K562 (cell line): ENCODE results near the gene SPTBN4. TPM values are rescaled to one million over a fixed set of nuclear protein-coding genes. Genes with fewer than 3 reads are reported as not detected.

Source experiments
- ETV1 ChIP-seq: fragments of 450-650 bp; conservative IDR thresholded peaks from 2 replicates; pipeline ENCODE4 v1.6.1; 2016; ENCODE audit warnings: missing genetic modification characterization, control low read depth, low read depth, missing compliant biosample characterization
- EWSR1 ChIP-seq: fragments of 450-650 bp; IDR thresholded peaks from 2 replicates; pipeline ENCODE4 v1.6.1; 2018; ENCODE audit warnings: borderline replicate concordance, mild to moderate bottlenecking, low read depth, moderate library complexity; ENCODE audit not compliant: partially characterized antibody
- HNRNPH1 ChIP-seq: fragments of 200-400 bp; formaldehyde crosslinking; optimal IDR thresholded peaks from 2 replicates; pipeline ENCODE3; 2017; ENCODE audit warnings: low read depth, mild to moderate bottlenecking, low read length, moderate library complexity
- HNRNPLL ChIP-seq: fragments of 200-400 bp; formaldehyde crosslinking; IDR thresholded peaks from 2 replicates; pipeline ENCODE4 v1.6.1; 2017; ENCODE audit warnings: low read length, low read depth, mild to moderate bottlenecking; ENCODE audit not compliant: poor library complexity, severe bottlenecking
- MYC ChIP-seq, 2 experiments: fragments of 250-450 bp in 1 of 2; sonication (Bioruptor Pico) in 1 of 2; IDR thresholded peaks; 2 replicates each; pipeline versions ENCODE4 v1.5.1 to v1.6.1; 2012 to 2021; ENCODE audit warnings: low read depth in 2 of 2, borderline replicate concordance in 1 of 2, improper control_type of control experiment in 1 of 2, low read length in 1 of 2, mild to moderate bottlenecking in 1 of 2, moderate library complexity in 1 of 2
- NR2C1 ChIP-seq, 2 experiments: fragments of 450-650 bp; IDR thresholded peaks; 2 replicates each; pipeline ENCODE4 v1.6.1; 2017; ENCODE audit warnings: mild to moderate bottlenecking in 2 of 2, antibody characterized with exemption in 1 of 2, inconsistent platforms in 1 of 2, missing compliant biosample characterization in 1 of 2, missing genetic modification characterization in 1 of 2
- NR2F6 ChIP-seq: fragments of 450-650 bp; formaldehyde crosslinking; IDR thresholded peaks from 2 replicates; pipeline ENCODE4 v1.4.0; 2020; ENCODE audit warnings: mild to moderate bottlenecking
- RBFOX2 ChIP-seq: fragments of 200-400 bp; formaldehyde crosslinking; IDR thresholded peaks from 2 replicates; pipeline ENCODE4 v1.6.1; 2017; ENCODE audit warnings: low read depth, mild to moderate bottlenecking, low read length, moderate library complexity
- SMARCA4 ChIP-seq: fragments of 450-650 bp; IDR thresholded peaks from 2 replicates; pipeline ENCODE4 v1.6.1; 2016
- TAF1 ChIP-seq: IDR thresholded peaks from 2 replicates; pipeline ENCODE4 v1.6.1; 2011; ENCODE audit warnings: mild to moderate bottlenecking, low read length, moderate library complexity; ENCODE audit not compliant: insufficient read depth, control insufficient read depth, severe bottlenecking; ENCODE audit errors: extremely low read depth
- TCF7 ChIP-seq: sonication (generic); IDR thresholded peaks from 2 replicates; pipeline ENCODE4 v1.6.1; 2016; ENCODE audit warnings: antibody characterized with exemption, borderline replicate concordance
- TEAD1 ChIP-seq, 2 experiments: fragments of 450-650 bp in 1 of 2; sonication (generic) in 1 of 2; formaldehyde crosslinking; IDR thresholded peaks; 2 replicates each; pipeline versions ENCODE4 v1.4.0 to v1.8.0; 2020 to 2022; ENCODE audit warnings: mild to moderate bottlenecking in 2 of 2, missing genetic modification reagents in 1 of 2
- ZBTB17 ChIP-seq: fragments of 450-650 bp; formaldehyde crosslinking; IDR thresholded peaks from 2 replicates; pipeline ENCODE4 v1.4.0; 2020; ENCODE audit warnings: mild to moderate bottlenecking
- ZNF121 ChIP-seq: sonication (generic); formaldehyde crosslinking; conservative IDR thresholded peaks from 2 replicates; pipeline ENCODE4 v1.8.0; 2022; ENCODE audit warnings: missing genetic modification reagents
- ZNF165 ChIP-seq: fragments of 250-450 bp; sonication (Bioruptor Pico); IDR thresholded peaks from 2 replicates; pipeline ENCODE4 v1.4.0; 2020; ENCODE audit warnings: borderline replicate concordance
- ZNF507 ChIP-seq: conservative IDR thresholded peaks from 2 replicates; pipeline ENCODE4 v1.6.1; 2017; ENCODE audit warnings: missing genetic modification characterization, missing compliant biosample characterization
- ZNF644 ChIP-seq: fragments of 200-800 bp; sonication (Bioruptor generic); IDR thresholded peaks from 2 replicates; pipeline ENCODE4 v1.6.1; 2016; ENCODE audit warnings: low read depth, missing genetic modification characterization, missing compliant biosample characterization
- ZNF707 ChIP-seq: fragments of 250-450 bp; sonication (Bioruptor Pico); conservative IDR thresholded peaks from 2 replicates; pipeline ENCODE4 v1.8.0; 2022; ENCODE audit warnings: inconsistent platforms, mild to moderate bottlenecking, moderate library complexity
- polyA plus RNA-seq, 8 experiments: library from polyadenylated mRNA; depleted of rRNA in 4 of 8; stranded (reverse) in 5 of 8; unstranded in 3 of 8; fragments of >200 nt; fragmentation: Nextera tagmentation in 2 of 8; fragmentation: Illumina TruSeq in 1 of 8; extraction: Ambion mirVana in 2 of 8; extraction: Trizol in 1 of 8; gene quantifications; 2 replicates each; pipeline versions ENCODE4 v1.2.1 to v1.2.3, GENCODE V29; 2011 to 2014; ENCODE audit warnings: inconsistent platforms in 1 of 8, missing spikeins in 1 of 8
- total RNA-seq, 7 experiments: library from RNA; depleted of rRNA in 6 of 7; stranded (reverse); fragments of >200 nt in 6 of 7; fragmentation: Illumina TruSeq in 2 of 7; extraction: Trizol in 2 of 7; gene quantifications; 2 replicates each; pipeline versions ENCODE4 v1.2.1 to v1.2.3, GENCODE V29; 2011 to 2021; ENCODE audit warnings: low replicate concordance in 1 of 7
- TF ChIP-seq, protein P1 (sequence below): fragments of 250-450 bp; sonication (Bioruptor Pico); IDR thresholded peaks from 2 replicates; pipeline ENCODE4 v1.8.0; 2021; ENCODE audit warnings: mild to moderate bottlenecking, moderate library complexity
- TF ChIP-seq, protein P2 (sequence below), 2 experiments: fragments of 200-800 bp in 1 of 2; sonication (Bioruptor generic) in 1 of 2; sonication (generic) in 1 of 2; formaldehyde crosslinking in 1 of 2; IDR thresholded peaks in 1 of 2; conservative IDR thresholded peaks in 1 of 2; 2 replicates each; pipeline versions ENCODE4 v1.5.0 to v1.6.1; 2016 to 2020; ENCODE audit warnings: missing compliant biosample characterization in 1 of 2, missing genetic modification characterization in 1 of 2, missing genetic modification reagents in 1 of 2
- TF ChIP-seq, protein P3 (sequence below): sonication (generic); formaldehyde crosslinking; IDR thresholded peaks from 2 replicates; pipeline ENCODE4 v1.9.0; 2022; ENCODE audit warnings: mild to moderate bottlenecking, missing genetic modification reagents

SPTBN4 gene
- total and polyA plus RNA-seq, 9 of the 15 experiments (the other 6 are each of a cell fraction or from before 2014, with no cell fraction given) = 0.01 to 1.5 (median 0.86) TPM

DNA sequence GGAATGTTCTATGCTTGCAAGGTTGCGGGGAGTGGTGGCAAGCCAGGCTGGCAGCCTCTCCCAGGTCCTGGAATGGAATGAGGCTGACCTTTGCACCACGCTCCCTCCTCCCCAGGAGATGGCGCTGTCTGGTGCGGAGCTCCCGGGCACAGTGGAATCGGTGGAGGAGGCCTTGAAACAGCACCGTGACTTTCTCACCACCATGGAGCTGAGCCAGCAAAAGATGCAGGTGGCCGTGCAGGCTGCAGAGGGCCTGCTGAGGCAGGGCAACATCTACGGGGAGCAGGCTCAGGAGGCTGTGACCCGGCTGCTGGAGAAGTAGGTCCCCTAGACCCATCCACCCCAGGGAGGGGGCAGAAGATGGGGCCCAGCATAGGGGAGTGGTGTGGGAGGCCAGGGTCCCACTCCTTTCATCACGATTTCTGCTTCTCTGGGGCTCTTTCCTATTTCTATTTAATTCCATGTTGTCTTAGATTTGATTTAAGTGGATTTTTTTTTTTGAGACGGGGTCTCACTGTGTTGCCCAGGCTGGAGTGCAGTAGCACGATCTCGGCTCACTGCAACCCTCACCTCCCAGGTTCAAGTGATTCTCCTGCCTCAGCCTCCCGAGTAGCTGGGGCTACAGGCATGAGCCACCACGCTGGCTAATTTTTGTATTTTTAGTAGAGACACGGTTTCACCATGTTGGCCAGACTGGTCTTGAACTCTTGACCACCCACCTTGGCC, 56.7 kb downstream of the SPTBN4 start (continued):
- TF ChIP-seq ZNF165 (CRISPR knock-in tag) (no peak), TEAD1 (CRISPR knock-in tag; IDR thresholded peaks at IDR 0.05) (no peak), ZNF507 (tag) (no peak), TAF1 (no peak), HNRNPLL (no peak), MYC (IDR thresholded peaks at IDR 0.05; ENCODE audit: low read depth, low read length) (peak; percentile 58), MYC (CRISPR knock-in tag; IDR thresholded peaks at IDR 0.05; ENCODE audit: borderline replicate concordance, low read depth) (no peak), NR2F6 (CRISPR knock-in tag) (no peak), RBFOX2 (peak; percentile 28; the same call in 1 of the 2 replicates), ZNF707 (no peak), SMARCA4 (0 out of 2 replicates have a peak, but pooled peaks have one; percentile 40), EWSR1 (no peak), ZNF121 (peak; percentile 79), NR2C1 (IDR thresholded peaks at IDR 0.05) (peak; percentile 81; the same call in 1 of the 2 replicates), NR2C1 (tag; IDR thresholded peaks at IDR 0.05) (peak; percentile 81), ZBTB17 (CRISPR knock-in tag) (no peak), ETV1 (tag) (no peak), TCF7 (peak; percentile 42; the same call in 1 of the 2 replicates), ZNF644 (tag) (no peak), HNRNPH1 (no peak)
- TF ChIP-seq, protein P1, sequence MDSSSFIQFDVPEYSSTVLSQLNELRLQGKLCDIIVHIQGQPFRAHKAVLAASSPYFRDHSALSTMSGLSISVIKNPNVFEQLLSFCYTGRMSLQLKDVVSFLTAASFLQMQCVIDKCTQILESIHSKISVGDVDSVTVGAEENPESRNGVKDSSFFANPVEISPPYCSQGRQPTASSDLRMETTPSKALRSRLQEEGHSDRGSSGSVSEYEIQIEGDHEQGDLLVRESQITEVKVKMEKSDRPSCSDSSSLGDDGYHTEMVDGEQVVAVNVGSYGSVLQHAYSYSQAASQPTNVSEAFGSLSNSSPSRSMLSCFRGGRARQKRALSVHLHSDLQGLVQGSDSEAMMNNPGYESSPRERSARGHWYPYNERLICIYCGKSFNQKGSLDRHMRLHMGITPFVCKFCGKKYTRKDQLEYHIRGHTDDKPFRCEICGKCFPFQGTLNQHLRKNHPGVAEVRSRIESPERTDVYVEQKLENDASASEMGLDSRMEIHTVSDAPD (CRISPR knock-in tag) = no peak
- TF ChIP-seq, protein P2, sequence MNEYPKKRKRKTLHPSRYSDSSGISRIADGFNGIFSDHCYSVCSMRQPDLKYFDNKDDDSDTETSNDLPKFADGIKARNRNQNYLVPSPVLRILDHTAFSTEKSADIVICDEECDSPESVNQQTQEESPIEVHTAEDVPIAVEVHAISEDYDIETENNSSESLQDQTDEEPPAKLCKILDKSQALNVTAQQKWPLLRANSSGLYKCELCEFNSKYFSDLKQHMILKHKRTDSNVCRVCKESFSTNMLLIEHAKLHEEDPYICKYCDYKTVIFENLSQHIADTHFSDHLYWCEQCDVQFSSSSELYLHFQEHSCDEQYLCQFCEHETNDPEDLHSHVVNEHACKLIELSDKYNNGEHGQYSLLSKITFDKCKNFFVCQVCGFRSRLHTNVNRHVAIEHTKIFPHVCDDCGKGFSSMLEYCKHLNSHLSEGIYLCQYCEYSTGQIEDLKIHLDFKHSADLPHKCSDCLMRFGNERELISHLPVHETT (CRISPR knock-in tag; conservative IDR thresholded peaks at IDR 0.05 in 1 of 2, IDR thresholded peaks at IDR 0.05 in 1 of 2) = no peak
- TF ChIP-seq, protein P3, sequence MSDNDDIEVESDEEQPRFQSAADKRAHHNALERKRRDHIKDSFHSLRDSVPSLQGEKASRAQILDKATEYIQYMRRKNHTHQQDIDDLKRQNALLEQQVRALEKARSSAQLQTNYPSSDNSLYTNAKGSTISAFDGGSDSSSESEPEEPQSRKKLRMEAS (CRISPR knock-in tag) = peak; percentile 35; the same call in 1 of the 2 replicates
